Measurements from ENCODE around the gene SYF2. TPM values are rescaled to one million over a fixed set of nuclear protein-coding genes. Genes with fewer than 3 reads are reported as not detected.

Gene SYF2
- polyA plus RNA-seq, 4 donors = 109 to 123 (median 115) TPM

DNA sequence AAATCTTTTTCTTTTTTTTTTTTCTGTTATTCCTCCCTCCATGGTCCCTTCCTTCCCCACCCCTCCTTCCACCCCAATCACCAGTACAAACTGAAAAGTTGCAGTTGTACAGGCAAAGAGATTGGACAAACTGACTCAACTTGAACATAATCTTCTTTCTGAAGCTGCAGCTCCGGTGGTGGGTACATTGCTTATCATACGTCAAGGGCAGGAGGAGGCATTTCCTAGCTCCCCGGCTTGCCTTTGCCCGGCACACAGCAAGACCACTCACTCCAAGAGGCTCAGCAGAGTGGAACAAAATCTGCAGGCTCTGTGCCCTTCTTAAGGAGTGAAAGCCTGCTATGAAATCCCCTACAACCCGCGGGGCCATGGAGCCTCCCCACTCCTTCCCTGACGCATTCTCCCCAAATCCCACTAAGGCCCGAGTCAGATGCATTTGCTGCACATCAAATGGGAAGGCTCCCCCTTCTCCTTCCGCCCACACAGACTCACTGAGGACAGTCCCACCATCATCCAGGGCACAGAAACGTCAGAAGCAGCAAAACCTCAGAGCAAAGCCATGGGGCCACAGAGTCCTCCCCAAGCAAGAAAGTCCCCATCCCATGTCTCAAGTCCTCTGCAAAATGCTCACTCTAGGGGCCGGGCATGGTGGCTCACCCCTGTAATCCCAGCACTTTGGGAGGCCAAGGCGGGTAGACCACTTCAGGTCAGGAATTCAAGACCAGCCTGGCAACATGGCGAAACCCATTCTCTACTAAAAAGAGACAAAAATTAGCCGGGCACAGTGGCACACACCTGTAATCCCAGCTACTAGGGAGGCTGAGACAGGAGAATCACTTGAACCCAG, 45.9 kb downstream of the SYF2 start:
- no peak for DNase-seq (ENCODE audit: low read depth in 4 of 4, low spot score in 3 of 4)

- DNase-seq (ENCODE audit: low read depth in 4 of 4, low spot score in 3 of 4) = no peak
Measured at GRCh38 chr1:25185409-25186160, 46.7 kb downstream of the SYF2 start.

GRCh38 chr1:25184001-25184762, 48.1 kb downstream of the SYF2 start:
- no peak for DNase-seq (ENCODE audit: low read depth in 4 of 4, low spot score in 3 of 4)

DNA sequence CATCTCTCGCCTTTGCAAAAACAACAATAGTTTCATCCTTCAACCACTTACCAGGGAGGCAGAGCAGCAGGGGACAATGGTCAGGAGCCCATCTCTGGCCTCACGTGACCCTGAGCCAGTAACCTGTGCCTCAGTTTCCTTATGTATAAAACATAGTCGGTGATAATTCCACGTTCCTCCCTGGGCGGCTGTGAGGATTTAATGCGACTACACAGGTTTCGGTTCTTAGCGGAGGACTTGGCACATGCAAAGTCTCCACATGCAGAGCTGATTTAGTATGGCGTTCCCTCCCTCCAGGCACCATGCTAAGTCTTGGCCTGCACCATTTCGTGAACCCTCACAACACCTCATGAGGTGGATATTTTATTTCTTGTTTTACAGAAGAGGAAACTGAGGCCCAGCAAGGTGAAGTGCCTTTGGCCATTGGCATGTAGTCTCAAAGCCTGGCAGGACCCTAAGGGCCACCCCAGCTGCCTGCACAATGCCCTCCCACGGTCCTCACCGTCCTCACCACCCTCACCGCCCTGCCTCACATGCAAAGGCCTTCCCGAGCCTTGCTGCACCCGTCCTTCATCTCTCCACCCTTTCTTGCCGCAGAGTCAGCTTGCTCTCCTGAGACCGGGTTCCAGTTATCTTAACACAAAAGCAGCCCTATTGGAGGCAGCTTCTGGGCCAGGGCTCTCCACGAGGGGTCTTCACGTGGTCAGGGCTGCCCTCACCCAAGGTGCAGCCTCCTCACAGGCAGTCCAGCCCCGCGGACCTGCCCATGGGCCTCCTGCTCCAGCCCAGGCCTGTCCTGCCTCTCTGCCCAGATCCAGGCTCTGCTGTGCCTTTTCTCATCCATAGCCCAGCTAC, 48.9 kb downstream of the SYF2 start:
- DNase-seq (ENCODE audit: low read depth in 4 of 4, low spot score in 3 of 4) = no peak

DNA sequence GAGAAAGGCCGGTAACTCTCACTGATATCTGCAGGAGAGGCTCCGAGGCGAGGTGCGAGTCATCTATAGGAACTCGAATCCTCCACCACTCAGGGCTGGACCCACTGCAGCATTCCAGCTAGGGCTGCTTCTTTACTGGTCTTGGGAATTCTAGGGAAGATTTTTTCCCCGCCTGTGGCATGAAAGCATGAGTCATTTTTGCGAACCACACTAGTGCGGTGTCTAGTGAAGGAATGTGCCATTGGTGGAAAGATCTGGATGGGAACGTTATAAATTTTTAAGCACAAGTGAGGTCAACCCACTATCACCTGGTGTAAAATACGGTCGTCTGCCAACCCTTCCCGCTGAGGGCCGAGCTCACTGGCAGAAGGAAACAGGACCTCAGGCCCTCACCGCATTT, 49.7 kb downstream of the SYF2 start:
- DNase-seq (ENCODE audit: low read depth in 4 of 4, low spot score in 3 of 4) = no peak

- DNase-seq (ENCODE audit: low read depth in 4 of 4, low spot score in 3 of 4) = no peak
Measured at GRCh38 chr1:25180996-25181395, 51.3 kb downstream of the SYF2 start.

DNA sequence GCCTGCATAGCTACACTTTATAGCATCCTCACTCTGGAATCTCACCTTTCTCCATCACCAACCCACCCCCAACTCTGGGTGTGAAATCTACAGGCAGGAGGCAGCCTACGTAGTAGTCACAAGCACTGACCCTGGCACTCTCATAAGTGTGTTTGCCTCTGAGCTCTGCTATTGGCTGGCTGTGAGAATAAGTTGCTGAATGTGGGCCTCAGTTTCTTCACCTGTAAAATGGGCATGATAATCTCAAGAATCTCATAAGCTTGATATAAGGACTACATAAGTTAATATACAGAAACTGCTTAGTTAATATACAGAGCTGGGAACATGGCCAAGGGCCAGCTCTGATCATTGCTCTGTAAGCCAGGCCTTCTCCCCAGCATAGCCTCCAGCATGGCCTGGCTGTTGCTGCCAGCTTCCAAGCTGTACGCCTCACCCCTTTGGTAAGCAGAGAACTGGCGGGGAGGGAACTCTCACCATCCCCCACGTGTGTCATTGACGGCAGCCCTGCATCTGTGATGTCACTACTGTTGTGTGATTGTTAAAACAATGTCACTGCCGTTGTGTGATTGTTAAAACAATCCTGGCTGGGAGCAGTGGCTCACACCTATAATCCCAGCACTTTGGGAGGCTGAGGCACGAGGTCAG, 53.3 kb downstream of the SYF2 start:
- no peak for DNase-seq (ENCODE audit: low read depth in 4 of 4, low spot score in 3 of 4)

DNA sequence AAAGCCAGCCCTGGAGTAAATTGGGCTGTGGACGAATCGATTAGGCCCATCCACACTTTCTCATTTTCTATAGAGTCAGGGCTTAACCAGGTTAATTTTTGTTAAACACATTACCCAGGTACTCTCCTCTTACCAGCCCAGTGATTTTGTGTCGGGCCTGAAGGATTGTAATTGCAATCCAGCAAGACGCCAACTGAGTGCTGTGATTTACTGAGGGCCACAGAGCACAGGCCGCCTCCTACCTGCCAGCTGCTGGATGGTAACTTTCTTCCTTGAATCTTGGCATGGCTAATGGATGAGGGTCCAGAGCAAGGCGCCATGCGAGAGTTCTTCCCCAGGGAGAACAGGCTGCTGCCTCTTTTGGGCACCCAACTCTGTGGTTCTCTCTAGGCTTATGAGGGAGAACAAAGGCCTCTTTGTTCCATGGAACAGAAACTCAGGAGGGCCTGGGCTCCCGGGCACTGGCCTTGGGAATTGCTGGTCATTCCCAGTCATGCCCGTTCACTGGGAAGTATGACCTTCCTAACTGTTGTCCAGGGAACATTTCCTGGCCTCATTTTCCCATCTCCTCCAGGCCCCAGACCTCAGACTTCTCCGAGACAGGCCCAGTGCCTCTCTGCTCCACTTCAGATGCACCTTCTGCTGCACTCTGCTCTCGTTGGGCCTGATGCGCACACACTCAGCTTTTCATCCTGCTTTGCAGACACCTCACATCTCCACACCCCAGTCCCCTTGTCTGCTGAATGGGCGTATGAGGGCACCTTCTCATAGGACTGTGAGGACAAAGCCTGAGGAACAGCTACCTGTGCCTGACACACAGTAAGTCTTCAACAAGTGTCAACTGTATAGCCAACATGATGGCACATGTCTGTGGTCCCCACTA, 57.3 kb downstream of the SYF2 start:
- no peak for DNase-seq (ENCODE audit: low read depth in 4 of 4, low spot score in 3 of 4)

DNA sequence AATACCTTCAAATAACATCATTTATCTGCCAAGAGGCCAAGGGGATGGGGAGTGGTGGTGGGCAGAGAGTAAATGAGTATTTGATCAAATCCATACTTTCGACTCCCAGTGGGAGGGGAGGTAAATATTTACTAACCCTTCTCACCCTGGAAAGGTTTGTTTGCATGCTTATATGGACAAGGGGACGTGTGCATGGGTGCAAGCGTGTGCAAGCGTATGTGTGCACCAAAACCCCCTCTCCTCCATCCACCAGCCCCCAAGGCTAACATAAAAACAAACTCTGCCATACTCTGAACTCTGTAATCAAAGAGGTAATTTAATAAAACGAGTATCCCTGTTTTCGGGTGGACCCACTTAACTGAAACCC, 58.0 kb downstream of the SYF2 start:
- no peak for DNase-seq (ENCODE audit: low read depth in 4 of 4, low spot score in 3 of 4)

DNA sequence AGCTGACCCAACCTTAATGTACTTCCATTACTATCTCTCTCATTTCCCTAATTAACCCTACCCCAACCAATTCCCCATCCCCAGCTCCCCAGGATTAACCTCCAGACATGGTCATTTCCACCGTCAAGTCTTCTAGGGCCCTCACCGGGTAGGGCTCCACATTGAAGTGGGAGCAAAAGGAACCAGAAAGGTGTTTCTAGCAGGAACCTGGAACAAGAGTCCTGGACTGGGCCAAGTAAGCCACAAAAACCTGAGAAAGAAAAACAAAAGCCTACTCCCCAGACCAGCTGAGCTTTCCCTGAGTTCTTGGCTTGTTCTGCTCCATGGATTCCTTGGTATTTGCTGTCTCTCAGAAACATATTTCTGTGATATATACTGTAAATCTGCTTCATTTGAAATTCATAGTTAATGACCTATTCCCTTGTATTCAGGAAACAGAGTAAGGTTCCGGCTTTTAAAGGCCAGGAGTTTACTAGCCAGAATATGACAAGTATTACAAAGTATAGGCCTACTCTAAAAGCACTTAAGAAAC, 58.4 kb downstream of the SYF2 start:
- DNase-seq (ENCODE audit: low read depth in 4 of 4, low spot score in 3 of 4) = no peak

Other genes with a start within 250 kb of the SYF2 start
- 100 to 1,000 TPM; 106 to 213 (median 137) TPM for gene RSRP1, start 15.0 kb upstream of the SYF2 start, polyA plus RNA-seq (ENCODE audit: insufficient read length in 4 of 4)
- gene RHD, start 40.0 kb upstream of the SYF2 start, polyA plus RNA-seq (ENCODE audit: insufficient read length in 4 of 4) = 1 to 10 TPM in 2 of 4 donors, under 1 TPM in 2; 0.51 to 1.3 (median 0.83) TPM
- 100 to 1,000 TPM; 126 to 139 (median 137) TPM for gene TMEM50A, start 105.8 kb upstream of the SYF2 start, polyA plus RNA-seq (ENCODE audit: insufficient read length in 4 of 4)
- 1 to 10 TPM in 3 of 4 donors, under 1 TPM in 1; 0.90 to 1.3 (median 1.2) TPM for gene RHCE, start 188.3 kb upstream of the SYF2 start, polyA plus RNA-seq (ENCODE audit: insufficient read length in 4 of 4)
- gene MACO1, start 198.4 kb upstream of the SYF2 start, polyA plus RNA-seq (ENCODE audit: insufficient read length in 4 of 4) = 10 to 100 TPM; 23.2 to 33.3 (median 30.4) TPM